Thoracic aorta (tissue), 2 donors: ENCODE data around the gene SYNJ1. TPM values are rescaled to one million over a fixed set of nuclear protein-coding genes. Genes with fewer than 3 reads are reported as not detected.

ENCODE experiments used
- ATAC-seq: fragments of 150-250 bp; one replicate; pipeline ENCODE4 v1.8.0; 2017; ENCODE audit warnings: low read depth; ENCODE audit not compliant: insufficient number of reproducible peaks, low FRiP score
- DNase-seq: peaks from one replicate; pipeline ENCODE4 v3.0.0-alpha.2; 2020; ENCODE audit warnings: low spot score
- H3K27ac ChIP-seq, 2 donors: fragments of 200-600 bp; sonication (generic); 1 replicate in 1 of 2; 2 replicates in 1 of 2; pipeline ENCODE4 v1.5.1; 2016; ENCODE audit warnings: mild to moderate bottlenecking in 2 of 2, moderate library complexity in 2 of 2
- H3K27me3 ChIP-seq: fragments of 200-600 bp; sonication (generic); replicated peaks from 2 replicates; pipeline ENCODE4 v1.6.0; 2016; ENCODE audit warnings: mild to moderate bottlenecking; ENCODE audit not compliant: insufficient read depth
- H3K36me3 ChIP-seq: fragments of 200-600 bp; sonication (generic); one replicate; pipeline ENCODE4 v1.5.1; 2016
- H3K4me1 ChIP-seq, 2 donors: fragments of 200-600 bp; sonication (generic); 1 replicate in 1 of 2; 2 replicates in 1 of 2; pipeline versions ENCODE4 v1.5.1 to v1.6.0; 2016; ENCODE audit warnings: low read depth in 2 of 2, mild to moderate bottlenecking in 1 of 2; ENCODE audit not compliant: control insufficient read depth in 1 of 2
- H3K4me3 ChIP-seq: fragments of 200-600 bp; sonication (generic); 2 replicates; pipeline ENCODE4 v1.5.1; 2016; ENCODE audit warnings: mild to moderate bottlenecking
- H3K9me3 ChIP-seq: fragments of 200-600 bp; sonication (generic); 2 replicates; pipeline ENCODE4 v1.5.1; 2016
- CTCF ChIP-seq: fragments of 200-600 bp; sonication (generic); IDR thresholded peaks from one replicate; pipeline ENCODE4 v1.5.1; 2019; ENCODE audit warnings: antibody characterized with exemption
- total RNA-seq, 2 donors: library from RNA; depleted of rRNA; stranded (reverse); fragments of >200 nt; gene quantifications; one replicate each; pipeline versions ENCODE4 v1.1.0 to v1.2.3, GENCODE V29; 2016

The SYNJ1 gene
- total RNA-seq, 2 donors from 2014 or later = 10.6 to 19.4 TPM

GRCh38 chr21:32735524-32735923 is 7.7 kb upstream of the SYNJ1 start:
- Histone ChIP-seq H3K27ac (no peak overlapping the region), H3K27me3 (no peaks in the 10 kb centered on the region), H3K9me3 (no peaks in the 10 kb centered on the region), H3K4me3 (no peak overlapping the region), H3K4me1 (no peaks in the 10 kb centered on the region), H3K36me3 (peaks cover 12% of the 10 kb centered on the region)
- ATAC-seq (no peak), DNase-seq (no peak)
- TF ChIP-seq CTCF = no peak

- no peaks in the 10 kb centered on the region for H3K9me3 ChIP-seq
- TF ChIP-seq CTCF = no peak
- DNase-seq = no peak
- H3K27ac ChIP-seq = no peak overlapping the region
- no peaks in the 10 kb centered on the region for H3K27me3 ChIP-seq
- H3K4me3 ChIP-seq = no peak overlapping the region
- H3K36me3 ChIP-seq = peaks cover 6% of the 10 kb centered on the region
- H3K4me1 ChIP-seq = no peaks in the 10 kb centered on the region
- no peak for ATAC-seq
Measured at GRCh38 chr21:32733990-32734613, 6.3 kb upstream of the SYNJ1 start.

GRCh38 chr21:32733356-32733755 is 5.5 kb upstream of the SYNJ1 start:
- H3K4me1 ChIP-seq = peaks cover 5 to 7% of the 10 kb centered on the region in 2 donors
- no peaks in the 10 kb centered on the region for H3K9me3 ChIP-seq
- DNase-seq (no peak), ATAC-seq (no peak)
- H3K27me3 ChIP-seq = no peaks in the 10 kb centered on the region
- no peak overlapping the region for H3K4me3 ChIP-seq
- H3K36me3 ChIP-seq = peaks cover 3% of the 10 kb centered on the region
- no peak overlapping the region for H3K27ac ChIP-seq
- TF ChIP-seq CTCF = no peak

GRCh38 chr21:32732544-32732943 is 4.7 kb upstream of the SYNJ1 start:
- TF ChIP-seq CTCF = no peak
- Histone ChIP-seq H3K36me3 (peaks cover 3% of the 10 kb centered on the region), H3K4me1 (peaks cover 5 to 7% of the 10 kb centered on the region in 2 donors), H3K27me3 (no peaks in the 10 kb centered on the region), H3K4me3 (no peak overlapping the region), H3K27ac (no peak overlapping the region), H3K9me3 (no peaks in the 10 kb centered on the region)
- DNase-seq (no peak), ATAC-seq (no peak)

- Histone ChIP-seq H3K27ac (peak overlapping the region; percentile 0 to 91), H3K9me3 (no peaks in the 10 kb centered on the region), H3K4me1 (peaks cover 23 to 34% of the 10 kb centered on the region in 2 donors), H3K4me3 (peak overlapping the region; percentile 80), H3K36me3 (no peaks in the 10 kb centered on the region), H3K27me3 (no peaks in the 10 kb centered on the region)
- no peak for DNase-seq
- ATAC-seq = no peak
- no peak for TF ChIP-seq CTCF
Measured at GRCh38 chr21:32728848-32729247, 1.0 kb upstream of the SYNJ1 start.
